A549 (cell line): ENCODE results near the gene B3GNT4.

Experiments
- HDAC2 ChIP-seq: fragments of 200-600 bp; sonication (generic); IDR thresholded peaks from 2 replicates; pipeline ENCODE4 v1.6.1; 2016
- JUN ChIP-seq, 2 experiments: fragments of >200 bp; sonication (Bioruptor Twin); formaldehyde crosslinking; IDR thresholded peaks; 2 replicates in 1 of 2; 3 replicates in 1 of 2; pipeline ENCODE4 v1.6.1; 2016 to 2017
- POLR2AphosphoS2 ChIP-seq: conservative IDR thresholded peaks from 2 replicates; pipeline ENCODE4 v1.6.1; 2012; ENCODE audit warnings: low read length, improper control_type of control experiment, inconsistent platforms
- RAD21 ChIP-seq, 2 experiments: fragments of >200 bp in 1 of 2; sonication (Bioruptor Twin) in 1 of 2; formaldehyde crosslinking in 1 of 2; IDR thresholded peaks in 1 of 2; conservative IDR thresholded peaks in 1 of 2; 2 replicates in 1 of 2; 3 replicates in 1 of 2; pipeline ENCODE4 v1.6.1; 2012 to 2018; ENCODE audit warnings: inconsistent platforms in 1 of 2
- RFX5 ChIP-seq: fragments of 450-650 bp; IDR thresholded peaks from 2 replicates; pipeline ENCODE4 v1.7.1; 2014; ENCODE audit warnings: antibody characterized with exemption, mild to moderate bottlenecking, moderate library complexity
- TF ChIP-seq, protein P1 (sequence below): fragments of >200 bp; sonication (Bioruptor Twin); formaldehyde crosslinking; IDR thresholded peaks from 3 replicates; pipeline ENCODE4 v1.5.1; 2016
- TF ChIP-seq, protein P2 (sequence below): IDR thresholded peaks from 2 replicates; pipeline ENCODE4 v1.6.1; 2012

DNA sequence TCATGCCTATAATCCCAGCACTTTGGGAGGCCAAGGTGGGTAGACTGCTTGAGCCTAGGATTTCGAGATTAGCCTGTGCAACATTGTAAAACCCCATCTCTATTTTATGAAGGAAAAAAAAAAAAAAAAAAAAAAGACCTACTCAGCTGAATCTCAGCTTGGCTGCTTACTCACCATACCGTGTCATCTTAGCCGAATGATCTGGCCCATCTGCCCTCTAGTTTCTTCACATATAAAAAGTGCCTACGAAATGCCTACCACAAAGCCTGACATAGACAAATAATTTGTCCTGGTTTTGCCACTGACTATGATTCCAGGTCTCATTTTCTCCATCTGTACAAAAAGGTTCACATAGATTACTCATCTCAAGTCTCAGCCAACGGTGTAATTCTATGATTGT is 12.3 kb downstream of the B3GNT4 start:
- TF ChIP-seq, protein P1, sequence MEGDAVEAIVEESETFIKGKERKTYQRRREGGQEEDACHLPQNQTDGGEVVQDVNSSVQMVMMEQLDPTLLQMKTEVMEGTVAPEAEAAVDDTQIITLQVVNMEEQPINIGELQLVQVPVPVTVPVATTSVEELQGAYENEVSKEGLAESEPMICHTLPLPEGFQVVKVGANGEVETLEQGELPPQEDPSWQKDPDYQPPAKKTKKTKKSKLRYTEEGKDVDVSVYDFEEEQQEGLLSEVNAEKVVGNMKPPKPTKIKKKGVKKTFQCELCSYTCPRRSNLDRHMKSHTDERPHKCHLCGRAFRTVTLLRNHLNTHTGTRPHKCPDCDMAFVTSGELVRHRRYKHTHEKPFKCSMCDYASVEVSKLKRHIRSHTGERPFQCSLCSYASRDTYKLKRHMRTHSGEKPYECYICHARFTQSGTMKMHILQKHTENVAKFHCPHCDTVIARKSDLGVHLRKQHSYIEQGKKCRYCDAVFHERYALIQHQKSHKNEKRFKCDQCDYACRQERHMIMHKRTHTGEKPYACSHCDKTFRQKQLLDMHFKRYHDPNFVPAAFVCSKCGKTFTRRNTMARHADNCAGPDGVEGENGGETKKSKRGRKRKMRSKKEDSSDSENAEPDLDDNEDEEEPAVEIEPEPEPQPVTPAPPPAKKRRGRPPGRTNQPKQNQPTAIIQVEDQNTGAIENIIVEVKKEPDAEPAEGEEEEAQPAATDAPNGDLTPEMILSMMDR: no peak
- no peak for TF ChIP-seq HDAC2
- no peak for TF ChIP-seq RAD21 (conservative IDR thresholded peaks at IDR 0.05 in 1 of 2, IDR thresholded peaks at IDR 0.05 in 1 of 2)
- no peak for TF ChIP-seq JUN (IDR thresholded peaks at IDR 0.05)
- TF ChIP-seq POLR2AphosphoS2: no peak
- no peak for TF ChIP-seq RFX5
- TF ChIP-seq, protein P2, sequence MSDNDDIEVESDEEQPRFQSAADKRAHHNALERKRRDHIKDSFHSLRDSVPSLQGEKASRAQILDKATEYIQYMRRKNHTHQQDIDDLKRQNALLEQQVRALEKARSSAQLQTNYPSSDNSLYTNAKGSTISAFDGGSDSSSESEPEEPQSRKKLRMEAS: no peak
